ENCODE measurements around the gene AGTPBP1.

Gene AGTPBP1

DNA sequence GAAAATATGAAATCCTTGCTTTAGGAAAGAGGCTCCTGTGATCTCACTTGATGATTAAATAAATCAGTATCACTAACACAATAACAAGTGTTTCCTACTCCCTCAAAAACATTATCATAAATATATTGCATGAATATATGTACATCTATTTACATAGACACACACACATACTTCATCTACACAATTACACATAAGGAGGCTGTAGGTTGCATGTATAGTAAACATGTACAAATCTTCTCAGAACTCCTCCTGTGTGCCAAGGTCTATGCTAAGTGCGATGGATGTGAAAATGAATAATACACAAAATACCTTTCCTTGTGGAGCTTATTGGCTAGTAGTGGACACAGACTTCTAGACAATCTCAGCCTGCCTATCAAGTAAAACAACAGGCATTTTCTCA is 239.9 kb downstream of the AGTPBP1 start:
- DNase-seq (ENCODE audit: low spot score): no peak

DNA sequence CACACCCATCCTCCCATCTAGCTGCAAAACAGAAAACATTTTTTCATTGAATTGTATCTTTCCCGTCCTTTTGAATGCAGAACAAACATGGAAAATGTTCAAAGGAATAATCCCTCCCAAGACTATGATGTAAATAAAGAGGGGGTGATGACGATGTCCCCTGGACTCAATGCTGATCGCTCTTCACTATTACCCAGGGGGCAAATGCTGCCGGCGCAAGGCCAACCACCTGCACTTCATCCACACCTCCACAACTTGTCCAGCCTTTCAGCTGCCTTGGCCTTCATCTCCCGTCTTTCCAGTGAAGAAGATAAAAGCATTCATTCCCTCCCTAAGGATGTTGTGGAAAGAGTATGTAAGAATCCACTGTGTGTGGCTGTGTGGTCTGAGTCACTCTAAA is 240.3 kb downstream of the AGTPBP1 start:
- DNase-seq (ENCODE audit: low spot score): no peak

Measured in LoVo (cell line).